Measurements from ENCODE around the gene RIMOC1.

The RIMOC1 gene

DNA sequence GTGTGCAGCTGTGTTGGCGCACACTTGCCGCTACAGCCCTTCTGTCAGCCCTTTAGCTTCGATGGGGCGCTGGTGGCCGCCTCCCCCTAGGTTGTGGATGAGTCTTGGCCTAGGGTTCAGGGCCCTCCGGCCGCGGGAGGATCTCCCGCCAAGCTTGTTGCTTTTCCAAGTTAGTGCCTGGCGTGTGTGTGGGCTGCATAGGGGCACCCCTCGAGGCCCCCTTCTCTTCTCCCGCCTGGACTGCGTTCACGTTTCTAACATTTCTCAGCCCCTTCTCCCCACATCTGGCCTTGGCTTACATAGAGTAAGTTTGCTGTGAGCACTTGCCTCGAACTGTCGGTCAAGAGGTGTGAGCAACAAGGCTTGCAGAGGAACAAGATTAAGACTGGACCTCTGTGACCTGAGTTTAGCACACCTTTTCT is 33.5 kb upstream of the RIMOC1 start:
- DNase-seq (ENCODE audit: low read depth, low spot score): no peak
- H3K9ac ChIP-seq (ENCODE audit: insufficient read length): no peak overlapping the region
- H3K27ac ChIP-seq: no peak overlapping the region
- no peak for TF ChIP-seq EZH2 (IDR thresholded peaks at IDR 0.05)
- no peak for TF ChIP-seq POLR2AphosphoS5 (IDR thresholded peaks at IDR 0.05; ENCODE audit: borderline replicate concordance, low read depth, low read length)
- TF ChIP-seq FOXP2 (optimal IDR thresholded peaks at IDR 0.05; ENCODE audit: control extremely low read depth, extremely low read length, insufficient read depth): no peak
- no peaks in the 10 kb centered on the region for H3K9me3 ChIP-seq (ENCODE audit: low read depth, low read length)
- peak overlapping the region; percentile 86 for H3K4me3 ChIP-seq
- 0 out of 2 replicates have a peak, but pooled peaks cover 4% of the 10 kb centered on the region for H3K36me3 ChIP-seq (ENCODE audit: insufficient read depth, low read length)

GRCh38 chr5:41871852-41872251 is 32.3 kb upstream of the RIMOC1 start:
- Histone ChIP-seq H3K4me3 (no peak overlapping the region), H3K36me3 (ENCODE audit: insufficient read depth, low read length) (0 out of 2 replicates have a peak, but pooled peaks cover under 1% of the 10 kb centered on the region), H3K9ac (ENCODE audit: insufficient read length) (no peak overlapping the region), H3K27ac (no peak overlapping the region), H3K9me3 (ENCODE audit: low read depth, low read length) (no peaks in the 10 kb centered on the region)
- TF ChIP-seq POLR2AphosphoS5 (IDR thresholded peaks at IDR 0.05; ENCODE audit: borderline replicate concordance, low read depth, low read length) (no peak), FOXP2 (optimal IDR thresholded peaks at IDR 0.05; ENCODE audit: control extremely low read depth, extremely low read length, insufficient read depth) (no peak), EZH2 (IDR thresholded peaks at IDR 0.05) (no peak)
- DNase-seq (ENCODE audit: low read depth, low spot score): no peak

- no peak overlapping the region for H3K4me3 ChIP-seq
These were observed 29.6 kb upstream of the RIMOC1 start for GRCh38 chr5:41874512-41875060.

DNA sequence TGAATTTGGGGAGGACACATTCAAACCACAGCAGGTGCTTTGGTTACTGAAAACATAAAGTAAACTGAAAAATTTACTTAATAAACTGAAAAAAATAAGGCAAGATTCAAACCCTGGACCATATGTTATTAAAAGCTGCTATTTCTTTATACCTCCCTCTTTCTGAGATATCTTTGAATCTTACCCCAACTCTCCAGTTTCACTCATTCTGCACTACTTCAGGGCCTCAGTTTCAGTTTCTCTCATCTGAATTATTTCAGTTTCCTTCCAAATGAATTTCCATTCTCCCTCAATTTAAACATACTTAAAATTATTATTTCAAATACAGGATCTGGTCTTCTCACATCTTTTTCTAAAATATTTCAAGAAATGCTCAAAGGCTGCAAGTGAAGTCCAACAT is 29.0 kb upstream of the RIMOC1 start:
- Histone ChIP-seq H3K9me3 (ENCODE audit: low read depth, low read length) (no peaks in the 10 kb centered on the region), H3K27ac (no peak overlapping the region), H3K4me3 (no peak overlapping the region), H3K9ac (ENCODE audit: insufficient read length) (no peak overlapping the region), H3K36me3 (ENCODE audit: insufficient read depth, low read length) (no peaks in the 10 kb centered on the region)
- TF ChIP-seq EZH2 (IDR thresholded peaks at IDR 0.05): no peak
- TF ChIP-seq FOXP2 (optimal IDR thresholded peaks at IDR 0.05; ENCODE audit: control extremely low read depth, extremely low read length, insufficient read depth): no peak
- no peak for TF ChIP-seq POLR2AphosphoS5 (IDR thresholded peaks at IDR 0.05; ENCODE audit: borderline replicate concordance, low read depth, low read length)
- no peak for DNase-seq (ENCODE audit: low read depth, low spot score)

More at GRCh38 chr5:41874512-41875060, 29.6 kb upstream of the RIMOC1 start:
- H3K9me3 ChIP-seq (ENCODE audit: low read depth, low read length): no peaks in the 10 kb centered on the region
- no peaks in the 10 kb centered on the region for H3K36me3 ChIP-seq (ENCODE audit: insufficient read depth, low read length)
- H3K9ac ChIP-seq (ENCODE audit: insufficient read length): no peak overlapping the region
- no peak for DNase-seq (ENCODE audit: low read depth, low spot score)
- no peak overlapping the region for H3K27ac ChIP-seq
- TF ChIP-seq POLR2AphosphoS5 (IDR thresholded peaks at IDR 0.05; ENCODE audit: borderline replicate concordance, low read depth, low read length) (no peak), EZH2 (IDR thresholded peaks at IDR 0.05) (no peak), FOXP2 (optimal IDR thresholded peaks at IDR 0.05; ENCODE audit: control extremely low read depth, extremely low read length, insufficient read depth) (no peak)

- H3K9ac ChIP-seq (ENCODE audit: insufficient read length): no peak overlapping the region
- DNase-seq (ENCODE audit: low read depth, low spot score): no peak
- no peak overlapping the region for H3K27ac ChIP-seq
- no peaks in the 10 kb centered on the region for H3K36me3 ChIP-seq (ENCODE audit: insufficient read depth, low read length)
- no peak overlapping the region for H3K4me3 ChIP-seq
- no peaks in the 10 kb centered on the region for H3K9me3 ChIP-seq (ENCODE audit: low read depth, low read length)
- TF ChIP-seq FOXP2 (optimal IDR thresholded peaks at IDR 0.05; ENCODE audit: control extremely low read depth, extremely low read length, insufficient read depth) (no peak), POLR2AphosphoS5 (IDR thresholded peaks at IDR 0.05; ENCODE audit: borderline replicate concordance, low read depth, low read length) (no peak), EZH2 (IDR thresholded peaks at IDR 0.05) (no peak)
These were observed 27.5 kb upstream of the RIMOC1 start for GRCh38 chr5:41876678-41877077.

DNA sequence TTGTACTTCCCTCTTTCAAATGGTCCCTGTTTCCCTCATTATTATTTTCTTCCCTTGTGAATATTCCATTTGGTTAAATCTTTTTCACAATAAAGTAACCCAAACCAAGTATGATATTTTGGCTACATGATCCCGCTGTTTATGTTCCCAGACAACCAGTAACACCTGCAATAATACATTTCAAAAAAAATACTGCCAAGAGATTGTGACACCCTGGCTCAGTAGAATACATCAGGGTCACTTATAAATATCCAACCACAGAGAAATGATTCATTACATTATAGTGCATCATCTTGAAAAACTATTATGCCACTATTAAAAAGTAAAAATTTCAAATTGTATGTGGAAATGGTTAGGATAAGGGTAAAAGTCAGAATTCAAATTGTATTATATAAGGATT is 26.7 kb upstream of the RIMOC1 start:
- no peak for TF ChIP-seq POLR2AphosphoS5 (IDR thresholded peaks at IDR 0.05; ENCODE audit: borderline replicate concordance, low read depth, low read length)
- TF ChIP-seq FOXP2 (optimal IDR thresholded peaks at IDR 0.05; ENCODE audit: control extremely low read depth, extremely low read length, insufficient read depth): no peak
- no peak for TF ChIP-seq EZH2 (IDR thresholded peaks at IDR 0.05)
- Histone ChIP-seq H3K9me3 (ENCODE audit: low read depth, low read length) (no peaks in the 10 kb centered on the region; the same call in 1 of the 2 replicates), H3K27ac (no peak overlapping the region), H3K9ac (ENCODE audit: insufficient read length) (no peak overlapping the region), H3K36me3 (ENCODE audit: insufficient read depth, low read length) (no peaks in the 10 kb centered on the region), H3K4me3 (no peak overlapping the region)
- no peak for DNase-seq (ENCODE audit: low read depth, low spot score)

DNA sequence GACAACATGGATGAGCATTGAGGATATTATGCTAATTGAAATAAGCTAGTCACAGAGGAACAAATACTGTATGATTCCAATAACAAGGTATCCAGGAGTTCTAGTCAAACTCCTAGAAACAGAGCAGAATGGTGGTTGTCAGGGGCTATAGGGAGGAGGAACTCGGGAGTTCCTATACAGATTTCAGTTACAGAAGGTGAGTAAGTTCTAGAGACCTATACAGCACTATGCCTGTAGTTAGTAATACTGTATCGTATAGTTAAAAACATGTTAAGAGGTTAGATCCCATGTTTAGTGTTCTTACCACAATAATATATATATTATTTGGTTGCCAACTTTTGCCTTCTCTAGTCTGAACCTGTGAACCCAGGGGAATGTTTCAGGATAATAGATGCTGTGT is 26.0 kb upstream of the RIMOC1 start:
- H3K27ac ChIP-seq: no peak overlapping the region
- H3K36me3 ChIP-seq (ENCODE audit: insufficient read depth, low read length): no peaks in the 10 kb centered on the region
- TF ChIP-seq FOXP2 (optimal IDR thresholded peaks at IDR 0.05; ENCODE audit: control extremely low read depth, extremely low read length, insufficient read depth): no peak
- TF ChIP-seq EZH2 (IDR thresholded peaks at IDR 0.05): no peak
- no peak for TF ChIP-seq POLR2AphosphoS5 (IDR thresholded peaks at IDR 0.05; ENCODE audit: borderline replicate concordance, low read depth, low read length)
- no peak for DNase-seq (ENCODE audit: low read depth, low spot score)
- no peak overlapping the region for H3K4me3 ChIP-seq
- no peaks in the 10 kb centered on the region; the same call in 1 of the 2 replicates for H3K9me3 ChIP-seq (ENCODE audit: low read depth, low read length)
- H3K9ac ChIP-seq (ENCODE audit: insufficient read length): no peak overlapping the region

- no peak for TF ChIP-seq POLR2AphosphoS5 (IDR thresholded peaks at IDR 0.05; ENCODE audit: borderline replicate concordance, low read depth, low read length)
- TF ChIP-seq EZH2 (IDR thresholded peaks at IDR 0.05): no peak
- no peak for TF ChIP-seq FOXP2 (optimal IDR thresholded peaks at IDR 0.05; ENCODE audit: control extremely low read depth, extremely low read length, insufficient read depth)
- H3K9ac ChIP-seq (ENCODE audit: insufficient read length): no peak overlapping the region
- H3K9me3 ChIP-seq (ENCODE audit: low read depth, low read length): no peaks in the 10 kb centered on the region; the same call in 1 of the 2 replicates
- no peaks in the 10 kb centered on the region for H3K36me3 ChIP-seq (ENCODE audit: insufficient read depth, low read length)
- H3K4me3 ChIP-seq: no peak overlapping the region
- no peak overlapping the region for H3K27ac ChIP-seq
- DNase-seq (ENCODE audit: low read depth, low spot score): no peak
These were observed 25.3 kb upstream of the RIMOC1 start for GRCh38 chr5:41878643-41879478.
